MM.1S (cell line): Measurements from ENCODE around the gene KLHL24.

Experiments used
- DNase-seq: peaks from one replicate; pipeline ENCODE4 v3.0.0-alpha.2; 2015
- H2AFZ ChIP-seq: fragments of 300-600 bp; sonication (generic); 2 replicates; pipeline ENCODE4 v1.6.0; 2016; ENCODE audit warnings: antibody characterized with exemption, low read length
- H3F3A ChIP-seq: fragments of 300-600 bp; sonication (generic); 2 replicates; pipeline ENCODE4 v1.6.1; 2016; ENCODE audit warnings: mild to moderate bottlenecking, antibody characterized with exemption, low read length, moderate library complexity, mixed read lengths; ENCODE audit not compliant: insufficient read depth
- H3K27ac ChIP-seq: fragments of 300-600 bp; sonication (generic); 2 replicates; pipeline ENCODE4 v1.5.1; 2016; ENCODE audit warnings: mild to moderate bottlenecking, low read length
- H3K27me3 ChIP-seq: fragments of 300-600 bp; sonication (generic); replicated peaks from 2 replicates; pipeline ENCODE4 v1.6.0; 2016; ENCODE audit warnings: low read length; ENCODE audit not compliant: insufficient read depth
- H3K36me3 ChIP-seq: fragments of 300-600 bp; sonication (generic); replicated peaks from 2 replicates; pipeline ENCODE4 v1.6.1; 2016; ENCODE audit warnings: mild to moderate bottlenecking, low read length, mixed read lengths; ENCODE audit not compliant: insufficient read depth
- H3K4me1 ChIP-seq: fragments of 300-600 bp; sonication (generic); 2 replicates; pipeline ENCODE4 v1.6.1; 2016; ENCODE audit warnings: low read length, mixed read lengths
- H3K4me2 ChIP-seq: fragments of 300-600 bp; sonication (generic); 2 replicates; pipeline ENCODE4 v1.6.0; 2016; ENCODE audit warnings: low read depth, low read length
- H3K4me3 ChIP-seq: fragments of 300-600 bp; sonication (generic); 2 replicates; pipeline ENCODE4 v1.5.1; 2016; ENCODE audit warnings: low read length, mixed read lengths
- H3K79me2 ChIP-seq: fragments of 300-600 bp; sonication (generic); 2 replicates; pipeline ENCODE4 v1.6.1; 2016; ENCODE audit warnings: mixed run types, low read length, mixed read lengths
- H3K9ac ChIP-seq: fragments of 300-600 bp; sonication (generic); 2 replicates; pipeline ENCODE4 v1.6.1; 2016; ENCODE audit warnings: low read length, mixed read lengths
- H3K9me2 ChIP-seq: fragments of 300-600 bp; sonication (generic); replicated peaks from 2 replicates; pipeline ENCODE4 v1.6.1; 2016; ENCODE audit warnings: mild to moderate bottlenecking, low read length, mixed read lengths; ENCODE audit not compliant: insufficient read depth
- H3K9me3 ChIP-seq: fragments of 300-600 bp; sonication (generic); replicated peaks from 2 replicates; pipeline ENCODE4 v1.6.1; 2016; ENCODE audit warnings: mild to moderate bottlenecking, low read length, mixed read lengths; ENCODE audit not compliant: insufficient read depth
- H4K20me1 ChIP-seq: fragments of 300-600 bp; sonication (generic); 2 replicates; pipeline ENCODE4 v1.6.1; 2016; ENCODE audit warnings: mild to moderate bottlenecking, low read length, moderate library complexity, mixed read lengths; ENCODE audit not compliant: insufficient read depth
- EZH2 ChIP-seq: fragments of 300-600 bp; sonication (generic); optimal IDR thresholded peaks from 2 replicates; pipeline ENCODE3; 2017; ENCODE audit warnings: low read depth, mild to moderate bottlenecking, antibody characterized with exemption, low read length, mixed read lengths
- EZH2phosphoT487 ChIP-seq: fragments of 300-600 bp; sonication (generic); IDR thresholded peaks from 2 replicates; pipeline ENCODE4 v1.6.1; 2018; ENCODE audit warnings: antibody characterized with exemption, low read length
- TF ChIP-seq, protein P1 (sequence below): fragments of 300-600 bp; sonication (generic); IDR thresholded peaks from 2 replicates; pipeline ENCODE4 v1.5.1; 2016; ENCODE audit warnings: antibody characterized with exemption, low read length, mixed read lengths

The KLHL24 gene

GRCh38 chr3:183645254-183645653, 9.8 kb downstream of the KLHL24 start:
- TF ChIP-seq, protein P1, sequence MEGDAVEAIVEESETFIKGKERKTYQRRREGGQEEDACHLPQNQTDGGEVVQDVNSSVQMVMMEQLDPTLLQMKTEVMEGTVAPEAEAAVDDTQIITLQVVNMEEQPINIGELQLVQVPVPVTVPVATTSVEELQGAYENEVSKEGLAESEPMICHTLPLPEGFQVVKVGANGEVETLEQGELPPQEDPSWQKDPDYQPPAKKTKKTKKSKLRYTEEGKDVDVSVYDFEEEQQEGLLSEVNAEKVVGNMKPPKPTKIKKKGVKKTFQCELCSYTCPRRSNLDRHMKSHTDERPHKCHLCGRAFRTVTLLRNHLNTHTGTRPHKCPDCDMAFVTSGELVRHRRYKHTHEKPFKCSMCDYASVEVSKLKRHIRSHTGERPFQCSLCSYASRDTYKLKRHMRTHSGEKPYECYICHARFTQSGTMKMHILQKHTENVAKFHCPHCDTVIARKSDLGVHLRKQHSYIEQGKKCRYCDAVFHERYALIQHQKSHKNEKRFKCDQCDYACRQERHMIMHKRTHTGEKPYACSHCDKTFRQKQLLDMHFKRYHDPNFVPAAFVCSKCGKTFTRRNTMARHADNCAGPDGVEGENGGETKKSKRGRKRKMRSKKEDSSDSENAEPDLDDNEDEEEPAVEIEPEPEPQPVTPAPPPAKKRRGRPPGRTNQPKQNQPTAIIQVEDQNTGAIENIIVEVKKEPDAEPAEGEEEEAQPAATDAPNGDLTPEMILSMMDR, result no peak
- TF ChIP-seq EZH2phosphoT487, result no peak
- TF ChIP-seq EZH2, result no peak
- H3K27ac ChIP-seq, result no peak overlapping the region
- H3K27me3 ChIP-seq, result no peaks in the 10 kb centered on the region
- H3K4me3 ChIP-seq, result no peak overlapping the region
- H3K4me1 ChIP-seq, result no peaks in the 10 kb centered on the region
- no peak overlapping the region for H2AFZ ChIP-seq
- no peaks in the 10 kb centered on the region for H3K9me3 ChIP-seq
- H3K36me3 ChIP-seq, result no peaks in the 10 kb centered on the region; the same call in 1 of the 2 replicates
- H4K20me1 ChIP-seq, result no peaks in the 10 kb centered on the region
- peaks cover 21% of the 10 kb centered on the region for H3K79me2 ChIP-seq
- no peaks in the 10 kb centered on the region for H3K9me2 ChIP-seq
- H3K9ac ChIP-seq, result no peak overlapping the region
- no peak overlapping the region for H3K4me2 ChIP-seq
- no peak for DNase-seq
- H3F3A ChIP-seq, result no peaks in the 10 kb centered on the region

DNA sequence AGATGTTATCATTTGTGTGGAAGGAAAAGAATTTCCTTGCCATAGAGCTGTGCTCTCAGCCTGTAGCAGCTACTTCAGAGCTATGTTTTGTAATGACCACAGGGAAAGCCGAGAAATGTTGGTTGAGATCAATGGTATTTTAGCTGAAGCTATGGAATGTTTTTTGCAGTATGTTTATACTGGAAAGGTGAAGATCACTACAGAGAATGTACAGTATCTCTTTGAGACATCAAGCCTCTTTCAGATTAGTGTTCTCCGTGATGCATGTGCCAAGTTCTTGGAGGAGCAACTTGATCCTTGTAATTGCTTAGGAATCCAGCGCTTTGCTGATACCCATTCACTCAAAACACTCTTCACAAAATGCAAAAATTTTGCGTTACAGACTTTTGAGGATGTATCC, 15.1 kb downstream of the KLHL24 start:
- H3K4me2 ChIP-seq, result no peak overlapping the region
- H3K79me2 ChIP-seq, result peaks cover 9% of the 10 kb centered on the region; the same call in 1 of the 2 replicates
- no peaks in the 10 kb centered on the region for H3K36me3 ChIP-seq
- no peak overlapping the region for H3K9ac ChIP-seq
- TF ChIP-seq, protein P1, result no peak
- no peak for TF ChIP-seq EZH2phosphoT487
- no peak for TF ChIP-seq EZH2
- H3K4me1 ChIP-seq, result no peaks in the 10 kb centered on the region
- H3F3A ChIP-seq, result no peaks in the 10 kb centered on the region
- no peaks in the 10 kb centered on the region for H3K27me3 ChIP-seq
- no peaks in the 10 kb centered on the region for H3K9me3 ChIP-seq
- no peaks in the 10 kb centered on the region for H4K20me1 ChIP-seq
- no peak for DNase-seq
- no peak overlapping the region for H3K27ac ChIP-seq
- no peak overlapping the region for H2AFZ ChIP-seq
- H3K9me2 ChIP-seq, result no peaks in the 10 kb centered on the region
- H3K4me3 ChIP-seq, result no peak overlapping the region

DNA sequence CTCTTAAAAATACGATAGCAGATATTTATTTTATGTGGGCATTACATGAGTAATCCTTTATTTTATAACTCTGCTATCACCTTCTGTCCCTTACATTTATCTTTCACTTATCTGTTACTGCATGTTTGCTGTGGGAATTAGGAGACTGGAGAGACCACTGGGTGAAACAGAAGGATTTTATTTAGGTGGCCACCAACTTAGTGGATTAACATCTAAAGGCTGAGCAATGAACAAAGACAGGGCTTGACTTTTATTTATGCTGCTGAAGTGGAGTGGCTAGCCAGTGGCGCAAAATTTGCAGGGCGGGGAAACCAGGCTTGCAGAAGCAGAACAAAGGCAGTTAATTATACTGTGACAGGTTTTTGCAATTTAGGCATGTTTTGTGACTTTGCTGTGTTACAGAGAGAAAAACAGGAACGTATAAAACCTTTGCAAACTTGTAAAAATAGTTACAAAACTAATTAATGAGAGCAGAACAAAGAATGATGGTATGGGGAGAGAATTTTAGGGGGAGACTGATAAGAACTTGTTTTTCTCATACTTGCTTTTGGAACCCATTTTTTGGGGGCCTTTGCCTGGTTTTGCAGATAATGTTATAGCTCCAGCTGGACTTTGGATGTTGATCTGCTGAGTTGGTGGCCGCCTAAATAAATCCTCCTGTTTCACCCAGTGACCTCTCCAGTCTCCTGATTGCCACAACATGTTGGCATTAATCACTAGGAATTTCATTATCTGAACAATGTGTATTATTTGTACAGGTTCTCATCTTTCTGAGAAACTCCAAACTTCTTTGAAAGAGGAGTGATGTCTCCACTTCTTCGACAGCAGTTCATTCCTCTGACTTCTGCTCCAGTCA, 18.0 kb downstream of the KLHL24 start:
- no peaks in the 10 kb centered on the region for H3K9me2 ChIP-seq
- H3K27me3 ChIP-seq, result no peaks in the 10 kb centered on the region
- no peaks in the 10 kb centered on the region for H3F3A ChIP-seq
- DNase-seq, result no peak
- TF ChIP-seq EZH2phosphoT487 (no peak), EZH2 (no peak)
- TF ChIP-seq, protein P1, result no peak
- H3K79me2 ChIP-seq, result peaks cover 9% of the 10 kb centered on the region; the same call in 1 of the 2 replicates
- H3K4me3 ChIP-seq, result no peak overlapping the region
- no peaks in the 10 kb centered on the region for H4K20me1 ChIP-seq
- H2AFZ ChIP-seq, result no peak overlapping the region
- H3K9ac ChIP-seq, result no peak overlapping the region
- H3K36me3 ChIP-seq, result no peaks in the 10 kb centered on the region
- H3K4me1 ChIP-seq, result no peaks in the 10 kb centered on the region
- no peak overlapping the region for H3K27ac ChIP-seq
- H3K9me3 ChIP-seq, result no peaks in the 10 kb centered on the region
- no peak overlapping the region for H3K4me2 ChIP-seq
